ENCODE data around the gene WDR45B.

The WDR45B gene

DNA sequence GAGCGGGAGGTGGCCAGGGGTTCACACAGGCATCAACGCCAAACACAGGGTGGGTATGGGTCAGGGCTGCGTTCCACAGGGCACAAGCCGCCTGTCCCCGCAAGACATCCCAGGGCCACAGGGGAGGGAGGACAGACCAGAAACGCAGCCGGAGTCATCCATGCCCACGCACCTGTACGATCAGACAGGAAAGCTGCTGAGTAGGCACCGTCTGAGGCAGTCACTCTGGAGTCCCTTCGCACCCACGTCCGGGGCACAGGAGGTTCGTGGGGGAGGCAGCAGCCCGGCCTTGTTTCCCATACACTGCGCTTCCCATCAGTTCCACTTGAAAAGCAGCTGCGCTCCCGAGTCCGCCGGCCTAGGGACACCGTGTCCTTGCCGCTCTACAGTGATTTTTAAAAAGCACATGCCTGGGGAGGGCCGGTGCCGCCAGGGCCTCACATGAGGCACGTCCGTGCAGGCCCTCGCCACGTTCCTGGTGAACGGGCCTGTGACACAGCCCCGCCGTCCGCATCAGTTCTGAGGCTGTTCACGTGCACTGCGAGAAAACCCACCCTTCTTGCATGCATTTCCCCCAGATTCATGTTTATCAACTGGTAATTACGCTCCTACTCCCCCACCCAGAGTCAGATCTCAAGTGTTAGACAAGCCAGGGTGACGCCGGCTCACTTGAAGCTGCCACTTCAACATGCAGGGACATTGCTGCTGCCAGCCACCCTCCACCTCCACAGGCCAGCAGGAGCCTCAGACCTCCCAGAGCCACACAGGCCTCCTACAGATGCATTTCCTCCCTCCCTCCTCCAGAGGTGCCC, 34.8 kb downstream of the WDR45B start:
- no peak overlapping the region for H3K27ac ChIP-seq
- TF ChIP-seq ZFX (IDR thresholded peaks at IDR 0.05) = no peak
- TF ChIP-seq, protein P1, sequence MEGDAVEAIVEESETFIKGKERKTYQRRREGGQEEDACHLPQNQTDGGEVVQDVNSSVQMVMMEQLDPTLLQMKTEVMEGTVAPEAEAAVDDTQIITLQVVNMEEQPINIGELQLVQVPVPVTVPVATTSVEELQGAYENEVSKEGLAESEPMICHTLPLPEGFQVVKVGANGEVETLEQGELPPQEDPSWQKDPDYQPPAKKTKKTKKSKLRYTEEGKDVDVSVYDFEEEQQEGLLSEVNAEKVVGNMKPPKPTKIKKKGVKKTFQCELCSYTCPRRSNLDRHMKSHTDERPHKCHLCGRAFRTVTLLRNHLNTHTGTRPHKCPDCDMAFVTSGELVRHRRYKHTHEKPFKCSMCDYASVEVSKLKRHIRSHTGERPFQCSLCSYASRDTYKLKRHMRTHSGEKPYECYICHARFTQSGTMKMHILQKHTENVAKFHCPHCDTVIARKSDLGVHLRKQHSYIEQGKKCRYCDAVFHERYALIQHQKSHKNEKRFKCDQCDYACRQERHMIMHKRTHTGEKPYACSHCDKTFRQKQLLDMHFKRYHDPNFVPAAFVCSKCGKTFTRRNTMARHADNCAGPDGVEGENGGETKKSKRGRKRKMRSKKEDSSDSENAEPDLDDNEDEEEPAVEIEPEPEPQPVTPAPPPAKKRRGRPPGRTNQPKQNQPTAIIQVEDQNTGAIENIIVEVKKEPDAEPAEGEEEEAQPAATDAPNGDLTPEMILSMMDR (conservative IDR thresholded peaks at IDR 0.05) = no peak

- no peak overlapping the region for H3K27ac ChIP-seq
- TF ChIP-seq, protein P1 (conservative IDR thresholded peaks at IDR 0.05) = no peak
- TF ChIP-seq ZFX (IDR thresholded peaks at IDR 0.05) = no peak
These were observed 36.8 kb downstream of the WDR45B start for GRCh38 chr17:82611140-82612058.

- no peak overlapping the region for H3K27ac ChIP-seq
- TF ChIP-seq ZFX (IDR thresholded peaks at IDR 0.05) = no peak
- TF ChIP-seq, protein P1 (conservative IDR thresholded peaks at IDR 0.05) = no peak
These were observed 38.6 kb downstream of the WDR45B start for GRCh38 chr17:82609655-82610054.

GRCh38 chr17:82608816-82609215, 39.4 kb downstream of the WDR45B start:
- TF ChIP-seq ZFX (IDR thresholded peaks at IDR 0.05) = no peak
- TF ChIP-seq, protein P1 (conservative IDR thresholded peaks at IDR 0.05) = no peak
- no peak overlapping the region for H3K27ac ChIP-seq

DNA sequence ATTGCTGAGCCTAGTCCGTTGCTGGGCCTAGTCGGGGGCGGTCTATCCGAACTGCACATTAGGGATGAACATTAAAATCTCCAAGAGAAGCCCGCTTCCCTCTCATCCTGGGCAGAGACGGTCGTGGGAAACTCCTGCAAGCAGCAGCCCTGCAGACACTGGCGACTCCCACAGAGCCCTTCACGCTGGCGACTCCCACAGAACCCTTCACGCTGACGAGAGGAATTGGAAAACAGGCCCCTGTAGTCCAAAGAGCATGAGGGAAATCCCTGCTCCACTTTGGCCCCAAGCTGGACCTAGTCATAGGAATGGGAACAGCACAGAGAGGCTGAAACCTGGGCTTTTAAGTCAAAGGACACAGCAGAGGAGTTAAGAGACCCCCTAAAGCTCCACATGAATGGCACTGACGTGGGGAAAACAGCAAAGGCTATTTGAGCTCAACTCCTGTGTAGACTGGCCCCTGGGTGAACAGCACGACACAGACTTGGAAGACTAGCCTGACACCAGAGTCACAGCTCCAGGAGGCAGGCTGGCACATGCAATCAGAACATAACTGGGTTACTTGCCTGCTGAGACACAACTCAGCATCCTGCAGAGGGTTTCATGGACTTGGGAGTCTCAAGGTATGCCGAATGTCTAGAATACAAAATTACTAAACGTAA, 42.2 kb downstream of the WDR45B start:
- TF ChIP-seq ZFX (IDR thresholded peaks at IDR 0.05) = no peak
- H3K27ac ChIP-seq = no peak overlapping the region

DNA sequence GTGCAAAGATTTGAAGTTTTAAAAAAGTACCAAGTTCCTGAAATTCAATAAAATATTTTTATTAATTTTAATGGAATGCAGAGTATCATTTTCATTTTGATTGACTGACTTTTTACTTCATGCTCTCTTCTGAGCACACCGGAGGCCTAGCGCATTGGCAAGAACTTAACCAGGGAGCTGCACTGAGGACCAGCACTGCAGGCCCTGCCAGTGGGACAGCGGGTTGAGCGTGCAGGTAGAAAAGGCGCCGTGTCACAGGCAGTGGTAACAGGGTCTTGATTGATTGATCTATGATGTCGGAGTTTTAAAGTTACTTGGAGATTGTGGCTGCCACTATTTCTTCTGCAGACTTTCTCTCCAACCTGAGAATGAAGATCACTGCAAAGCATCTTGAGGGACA, 43.7 kb downstream of the WDR45B start:
- no peak for TF ChIP-seq ZFX (IDR thresholded peaks at IDR 0.05)
- TF ChIP-seq, protein P1 (conservative IDR thresholded peaks at IDR 0.05) = no peak

GRCh38 chr17:82603981-82604448, 44.2 kb downstream of the WDR45B start:
- TF ChIP-seq, protein P1 (conservative IDR thresholded peaks at IDR 0.05) = no peak
- TF ChIP-seq ZFX (IDR thresholded peaks at IDR 0.05) = no peak
- no peak overlapping the region for H3K27ac ChIP-seq

More for the DNA sequence above, 43.7 kb downstream of the WDR45B start:
- no peak overlapping the region for H3K27ac ChIP-seq

Data from C4-2B (cell line).